GM18519 (cell line): ENCODE measurements around the gene NMT2.
A peak's percentile ranks its signal among the peaks of the same experiment; 100 is the strongest.

ENCODE experiments used
- ATAC-seq: cut with Tn5 transposase; IDR thresholded peaks from one replicate; pipeline ENCODE4 v1.9.1; 2021; ENCODE audit warnings: mild to moderate bottlenecking, moderate library complexity; ENCODE audit not compliant: unreplicated experiment, low FRiP score

Gene NMT2

DNA sequence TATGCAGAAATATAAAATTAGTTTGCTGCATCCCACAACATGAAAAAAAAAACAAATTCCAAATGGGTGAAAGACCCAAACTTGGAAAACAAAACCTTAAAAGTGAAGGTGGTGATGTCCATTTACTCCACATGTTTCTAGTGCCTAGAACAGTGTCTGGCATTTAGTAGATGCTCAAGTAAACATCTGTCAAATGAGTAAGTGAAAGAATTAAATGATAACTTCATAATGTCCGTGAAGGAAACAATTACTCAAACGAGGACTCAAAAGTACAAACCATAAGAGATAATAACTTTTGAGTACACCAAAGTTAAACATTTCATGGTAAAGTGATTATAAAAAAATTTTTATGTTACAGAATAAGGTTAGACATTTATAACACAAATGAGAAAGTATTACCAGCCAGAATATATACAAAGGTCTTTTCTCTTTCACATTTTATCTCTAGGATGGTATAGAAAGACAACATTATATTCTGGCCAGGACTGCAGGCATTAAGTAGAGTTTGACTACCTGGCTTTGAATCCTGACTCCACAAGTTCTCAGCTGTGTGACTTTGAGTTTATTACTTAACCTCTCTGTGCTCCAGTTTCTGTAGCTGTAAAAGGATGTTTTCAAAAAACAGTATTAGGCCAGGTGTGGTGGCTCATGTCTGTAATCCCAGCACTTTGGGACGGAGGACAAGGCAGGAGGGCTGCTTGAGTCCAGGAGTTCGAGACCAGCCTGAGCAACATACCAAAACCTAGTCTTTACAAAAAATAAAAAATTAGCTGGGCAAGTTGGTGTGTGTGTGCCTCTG is 20.7 kb downstream of the NMT2 start:
- no peak for ATAC-seq

GRCh38 chr10:15146366-15146765 is 22.1 kb downstream of the NMT2 start:
- ATAC-seq: no peak

DNA sequence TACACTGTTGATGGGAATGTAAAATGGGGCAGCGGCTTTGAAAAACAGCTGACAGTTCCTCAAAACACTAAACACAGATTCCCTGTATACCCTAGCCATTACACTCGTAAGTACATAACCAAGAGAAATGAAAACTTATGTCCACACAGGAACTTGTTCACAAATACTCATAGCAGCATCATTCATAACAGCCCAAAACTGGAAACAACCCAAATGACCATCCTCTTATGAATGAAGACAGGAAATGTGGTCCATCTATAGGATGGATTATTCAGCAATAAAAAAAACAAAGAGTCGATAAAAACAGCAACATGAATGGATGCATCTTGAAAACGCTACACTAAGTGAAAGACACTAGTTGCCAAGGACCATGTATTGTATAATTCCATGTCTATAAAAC is 23.7 kb downstream of the NMT2 start:
- no peak for ATAC-seq

DNA sequence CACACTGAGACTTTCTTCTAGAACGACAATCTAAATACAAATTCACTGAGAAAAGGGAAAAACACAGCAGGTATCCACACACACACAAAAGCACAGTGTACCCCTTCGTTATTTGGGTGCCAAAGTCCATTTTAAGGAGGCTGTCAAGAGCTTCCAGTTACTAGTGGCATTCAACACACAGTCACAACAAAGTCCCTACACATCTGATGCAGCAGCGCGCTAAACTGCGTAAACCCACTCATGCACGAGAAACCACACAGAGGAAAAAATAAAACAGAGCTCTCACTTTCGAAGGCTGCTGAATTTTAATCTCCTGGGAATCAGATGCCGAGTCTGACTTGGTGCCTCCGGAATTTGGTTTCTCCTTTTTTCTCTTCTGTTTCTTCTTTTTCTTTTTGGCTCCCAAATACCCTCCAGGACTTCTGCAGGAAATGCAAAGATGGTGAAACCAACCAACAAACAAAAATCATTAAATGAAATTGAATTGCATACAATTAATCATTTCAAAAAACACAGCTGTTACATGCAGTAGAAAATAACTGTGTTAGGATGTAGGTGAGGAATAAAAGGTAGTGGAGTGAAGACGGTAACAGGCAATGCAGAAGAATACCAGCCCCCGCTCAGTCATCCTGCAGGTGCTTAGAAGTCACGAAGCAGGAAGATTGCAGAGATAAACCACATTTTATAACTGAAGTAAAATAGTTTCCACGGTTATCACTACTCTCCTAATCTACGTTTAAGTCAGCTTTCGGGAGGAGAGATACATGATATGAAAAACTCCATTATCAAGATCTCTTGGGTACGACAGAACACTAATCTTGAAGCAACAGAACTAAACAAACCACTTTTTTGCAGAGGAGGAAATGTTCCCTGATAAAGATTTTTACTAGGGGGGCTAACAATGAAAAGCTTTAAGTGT is 27.1 kb downstream of the NMT2 start:
- peak; percentile 93 for ATAC-seq

DNA sequence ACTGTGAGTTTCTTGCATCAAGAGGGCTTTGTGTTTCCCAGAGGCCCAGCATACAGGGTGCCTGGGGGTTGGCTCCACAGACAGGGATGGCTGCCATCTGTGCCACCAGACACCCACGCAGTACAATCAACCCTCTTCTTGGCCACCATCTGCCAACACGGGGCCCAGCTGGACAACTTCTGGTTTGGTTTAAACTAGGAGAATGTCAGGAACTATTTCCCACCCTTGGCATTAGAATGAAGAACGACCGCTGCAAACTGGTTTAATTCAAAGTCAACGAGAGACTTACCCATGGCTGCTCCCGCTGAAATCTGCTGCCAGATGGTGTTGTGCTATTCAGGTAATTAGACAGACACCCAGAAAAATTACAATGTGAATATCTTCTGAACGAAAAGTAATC is 27.8 kb downstream of the NMT2 start:
- ATAC-seq: no peak

DNA sequence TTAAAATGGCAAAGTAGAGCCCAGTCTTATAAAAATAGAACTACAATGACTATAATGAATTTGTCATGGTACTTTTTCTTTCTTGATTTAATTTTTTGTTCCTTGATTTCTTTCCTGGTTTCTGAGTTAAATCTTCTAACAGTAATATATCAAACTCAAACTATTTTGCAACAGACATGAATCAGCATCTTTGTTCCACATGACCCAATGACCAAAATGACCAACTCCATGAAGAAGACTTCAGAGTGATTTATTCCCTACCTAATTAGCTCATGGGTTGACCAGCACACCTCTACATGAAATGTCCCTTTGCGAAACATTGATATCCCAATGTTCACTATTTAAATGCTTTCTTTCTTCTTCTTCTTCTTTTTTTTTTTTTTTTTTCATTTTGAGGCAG is 30.9 kb downstream of the NMT2 start:
- no peak for ATAC-seq

DNA sequence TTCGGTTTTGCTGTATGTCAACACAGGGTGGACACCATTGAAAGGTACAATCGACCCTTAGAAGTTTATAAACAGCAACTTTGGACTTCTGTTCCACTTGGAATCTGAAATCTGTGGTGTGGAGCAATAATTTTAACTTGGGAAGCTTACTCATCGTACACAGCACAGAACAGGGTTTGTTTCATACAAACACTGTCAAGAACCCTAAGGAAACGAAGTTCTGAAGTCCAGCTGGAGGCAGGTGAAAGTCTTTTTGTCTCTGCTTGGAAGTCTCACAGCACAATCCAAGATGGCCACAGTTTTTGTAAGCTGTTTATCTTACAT is 31.5 kb downstream of the NMT2 start:
- ATAC-seq: no peak

GRCh38 chr10:15136129-15137035 is 32.1 kb downstream of the NMT2 start:
- no peak for ATAC-seq

DNA sequence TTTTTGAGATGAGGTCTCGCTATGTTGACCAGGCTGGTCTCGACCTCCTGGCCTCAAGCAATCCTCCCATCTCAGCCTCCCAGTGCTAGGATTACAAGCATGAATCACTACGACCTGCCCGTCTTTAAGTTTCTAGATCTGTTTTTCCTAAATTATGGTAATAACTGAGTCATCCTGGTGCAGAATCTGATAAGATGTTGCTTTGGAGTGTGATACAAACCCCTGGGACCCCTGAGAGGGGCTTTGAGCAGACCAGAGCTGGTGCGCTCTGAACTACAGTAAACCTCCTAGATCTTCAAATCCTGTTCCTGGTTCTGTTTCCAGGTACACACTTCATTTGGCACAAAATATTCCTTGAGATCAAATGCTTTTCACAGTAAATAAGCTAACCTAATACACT is 37.2 kb downstream of the NMT2 start:
- ATAC-seq: no peak

GRCh38 chr10:15124908-15125307 is 43.6 kb downstream of the NMT2 start:
- ATAC-seq: no peak

GRCh38 chr10:15124190-15124589 is 44.3 kb downstream of the NMT2 start:
- no peak for ATAC-seq

GRCh38 chr10:15123749-15124184 is 44.7 kb downstream of the NMT2 start:
- ATAC-seq: no peak

GRCh38 chr10:15122477-15123030 is 45.9 kb downstream of the NMT2 start:
- ATAC-seq: peak; percentile 85

- no peak for ATAC-seq
These were observed 46.8 kb downstream of the NMT2 start for GRCh38 chr10:15121707-15122106.

GRCh38 chr10:15120523-15120922 is 48.0 kb downstream of the NMT2 start:
- no peak for ATAC-seq

GRCh38 chr10:15118615-15119014 is 49.9 kb downstream of the NMT2 start:
- no peak for ATAC-seq

GRCh38 chr10:15116225-15116624 is 52.3 kb downstream of the NMT2 start:
- no peak for ATAC-seq

- ATAC-seq: no peak
These were observed 54.7 kb downstream of the NMT2 start for GRCh38 chr10:15113766-15114165.

DNA sequence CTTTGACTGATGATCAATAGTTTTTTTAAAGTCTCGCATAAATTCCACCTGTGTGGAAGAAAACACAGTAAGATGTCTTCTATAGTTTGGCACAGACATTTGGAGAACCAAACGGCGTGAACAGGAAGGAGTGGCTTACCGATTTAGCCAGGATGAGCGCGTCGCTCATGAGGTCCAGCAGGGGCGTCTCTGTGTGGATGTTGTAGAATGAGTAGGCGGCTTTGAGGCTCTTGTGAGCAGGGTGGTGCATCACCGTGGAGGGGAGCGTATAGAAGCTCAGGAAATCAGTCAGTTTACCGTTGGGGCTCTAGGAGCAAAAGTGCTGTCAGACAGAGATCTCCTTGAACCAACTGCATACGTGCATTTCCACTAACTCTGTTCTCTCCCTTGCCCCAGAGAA is 55.8 kb downstream of the NMT2 start:
- no peak for ATAC-seq

DNA sequence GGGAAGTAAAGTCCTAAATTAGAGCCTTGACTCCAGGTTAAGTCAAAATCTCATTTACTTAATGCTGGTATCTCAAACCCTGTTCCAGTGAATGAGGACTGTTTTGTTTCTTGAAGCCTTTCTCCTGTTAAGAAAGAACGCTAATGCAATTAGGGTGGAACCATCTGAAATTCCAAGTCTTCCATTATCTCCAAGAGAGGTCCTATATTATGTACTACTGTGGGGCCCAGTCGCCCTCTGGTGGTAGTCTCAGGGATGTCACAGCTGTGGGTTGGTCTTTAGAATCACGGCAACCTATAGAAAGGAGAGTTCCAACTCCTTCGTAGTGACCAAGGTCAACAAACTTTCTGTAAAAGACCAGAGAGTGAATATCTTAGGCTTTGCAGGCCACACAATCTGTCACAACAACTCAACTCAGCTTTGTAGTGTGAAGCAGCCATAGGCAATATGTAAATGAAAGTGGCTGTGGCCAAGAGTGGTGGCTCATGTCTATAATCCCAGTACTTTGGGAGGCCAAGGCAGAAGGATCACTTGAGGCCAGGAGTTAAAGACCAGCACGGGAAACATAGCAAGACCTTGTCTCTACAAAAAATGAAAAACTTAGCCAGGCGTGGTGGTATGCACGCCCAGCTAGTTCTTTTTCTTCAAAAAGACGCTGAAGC is 62.0 kb downstream of the NMT2 start:
- peak; percentile 67 for ATAC-seq
